Measurements from ENCODE around the gene GSTO2.

DNA sequence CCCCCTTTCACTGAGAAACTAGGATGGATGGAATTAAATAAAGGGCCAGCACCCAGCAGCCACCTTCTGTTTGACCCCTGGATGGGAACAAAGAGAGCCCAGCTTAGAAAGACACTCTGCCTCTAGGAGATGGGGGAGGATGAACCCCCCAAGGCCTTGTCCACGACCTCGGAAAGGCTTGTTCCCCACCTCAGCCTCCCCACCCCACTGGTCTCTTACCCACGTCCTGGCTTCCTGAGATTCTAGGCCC, 59.6 kb downstream of the GSTO2 start:
- TF ChIP-seq EZH2 (IDR thresholded peaks at IDR 0.05; ENCODE audit: borderline replicate concordance, low read length): no peak
- TF ChIP-seq, protein P1, sequence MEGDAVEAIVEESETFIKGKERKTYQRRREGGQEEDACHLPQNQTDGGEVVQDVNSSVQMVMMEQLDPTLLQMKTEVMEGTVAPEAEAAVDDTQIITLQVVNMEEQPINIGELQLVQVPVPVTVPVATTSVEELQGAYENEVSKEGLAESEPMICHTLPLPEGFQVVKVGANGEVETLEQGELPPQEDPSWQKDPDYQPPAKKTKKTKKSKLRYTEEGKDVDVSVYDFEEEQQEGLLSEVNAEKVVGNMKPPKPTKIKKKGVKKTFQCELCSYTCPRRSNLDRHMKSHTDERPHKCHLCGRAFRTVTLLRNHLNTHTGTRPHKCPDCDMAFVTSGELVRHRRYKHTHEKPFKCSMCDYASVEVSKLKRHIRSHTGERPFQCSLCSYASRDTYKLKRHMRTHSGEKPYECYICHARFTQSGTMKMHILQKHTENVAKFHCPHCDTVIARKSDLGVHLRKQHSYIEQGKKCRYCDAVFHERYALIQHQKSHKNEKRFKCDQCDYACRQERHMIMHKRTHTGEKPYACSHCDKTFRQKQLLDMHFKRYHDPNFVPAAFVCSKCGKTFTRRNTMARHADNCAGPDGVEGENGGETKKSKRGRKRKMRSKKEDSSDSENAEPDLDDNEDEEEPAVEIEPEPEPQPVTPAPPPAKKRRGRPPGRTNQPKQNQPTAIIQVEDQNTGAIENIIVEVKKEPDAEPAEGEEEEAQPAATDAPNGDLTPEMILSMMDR (IDR thresholded peaks at IDR 0.05; ENCODE audit: low read length): no peak
